Brain microvascular endothelial cell (primary cell): Measurements from ENCODE around the gene ENTPD1.

Experiments
- DNase-seq: peaks from one replicate; pipeline ENCODE4 v3.0.0-alpha.2; 2020
- H3K27ac ChIP-seq: fragments of 250-450 bp; sonication (Bioruptor Pico); 2 replicates; pipeline ENCODE4 v1.5.1; 2020; ENCODE audit warnings: mild to moderate bottlenecking, moderate library complexity
- H3K27me3 ChIP-seq: fragments of 250-450 bp; sonication (Bioruptor Pico); replicated peaks from 2 replicates; pipeline ENCODE4 v1.5.1; 2020; ENCODE audit warnings: mild to moderate bottlenecking
- H3K36me3 ChIP-seq: fragments of 250-450 bp; sonication (Bioruptor Pico); replicated peaks from 2 replicates; pipeline ENCODE4 v1.5.1; 2020; ENCODE audit warnings: mild to moderate bottlenecking
- H3K4me3 ChIP-seq: 2 replicates; pipeline ENCODE4 v1.5.1; 2011; ENCODE audit warnings: low read depth, mild to moderate bottlenecking, control low read depth, low read length, moderate library complexity
- in situ Hi-C: cut with HindIII; loops from 2 replicates; pipeline ENCODE4 v1.10.0; 2017; ENCODE audit warnings: low sequenced_read_pairs, low pct_ligation_motif_present
- TF ChIP-seq, protein P1 (sequence below): IDR thresholded peaks from 2 replicates; pipeline ENCODE4 v1.5.1; 2011; ENCODE audit warnings: low read depth, mild to moderate bottlenecking, moderate library complexity, low read length, control low read depth, inconsistent platforms; ENCODE audit errors: missing control alignments

The ENTPD1 gene

GRCh38 chr10:95821720-95822119 is 65.8 kb downstream of the ENTPD1 start:
- H3K36me3 ChIP-seq = no peaks in the 10 kb centered on the region
- no peak for DNase-seq
- H3K27ac ChIP-seq = no peak overlapping the region
- no peaks in the 10 kb centered on the region for H3K27me3 ChIP-seq
- in situ Hi-C loops = no loop called here
- TF ChIP-seq, protein P1, sequence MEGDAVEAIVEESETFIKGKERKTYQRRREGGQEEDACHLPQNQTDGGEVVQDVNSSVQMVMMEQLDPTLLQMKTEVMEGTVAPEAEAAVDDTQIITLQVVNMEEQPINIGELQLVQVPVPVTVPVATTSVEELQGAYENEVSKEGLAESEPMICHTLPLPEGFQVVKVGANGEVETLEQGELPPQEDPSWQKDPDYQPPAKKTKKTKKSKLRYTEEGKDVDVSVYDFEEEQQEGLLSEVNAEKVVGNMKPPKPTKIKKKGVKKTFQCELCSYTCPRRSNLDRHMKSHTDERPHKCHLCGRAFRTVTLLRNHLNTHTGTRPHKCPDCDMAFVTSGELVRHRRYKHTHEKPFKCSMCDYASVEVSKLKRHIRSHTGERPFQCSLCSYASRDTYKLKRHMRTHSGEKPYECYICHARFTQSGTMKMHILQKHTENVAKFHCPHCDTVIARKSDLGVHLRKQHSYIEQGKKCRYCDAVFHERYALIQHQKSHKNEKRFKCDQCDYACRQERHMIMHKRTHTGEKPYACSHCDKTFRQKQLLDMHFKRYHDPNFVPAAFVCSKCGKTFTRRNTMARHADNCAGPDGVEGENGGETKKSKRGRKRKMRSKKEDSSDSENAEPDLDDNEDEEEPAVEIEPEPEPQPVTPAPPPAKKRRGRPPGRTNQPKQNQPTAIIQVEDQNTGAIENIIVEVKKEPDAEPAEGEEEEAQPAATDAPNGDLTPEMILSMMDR = no peak
- no peak overlapping the region for H3K4me3 ChIP-seq

GRCh38 chr10:95830044-95830443 is 74.1 kb downstream of the ENTPD1 start:
- TF ChIP-seq, protein P1 = no peak
- in situ Hi-C loops = no loop called here
- no peak for DNase-seq
- H3K36me3 ChIP-seq = no peaks in the 10 kb centered on the region
- no peaks in the 10 kb centered on the region for H3K27me3 ChIP-seq
- H3K27ac ChIP-seq = no peak overlapping the region
- H3K4me3 ChIP-seq = no peak overlapping the region

DNA sequence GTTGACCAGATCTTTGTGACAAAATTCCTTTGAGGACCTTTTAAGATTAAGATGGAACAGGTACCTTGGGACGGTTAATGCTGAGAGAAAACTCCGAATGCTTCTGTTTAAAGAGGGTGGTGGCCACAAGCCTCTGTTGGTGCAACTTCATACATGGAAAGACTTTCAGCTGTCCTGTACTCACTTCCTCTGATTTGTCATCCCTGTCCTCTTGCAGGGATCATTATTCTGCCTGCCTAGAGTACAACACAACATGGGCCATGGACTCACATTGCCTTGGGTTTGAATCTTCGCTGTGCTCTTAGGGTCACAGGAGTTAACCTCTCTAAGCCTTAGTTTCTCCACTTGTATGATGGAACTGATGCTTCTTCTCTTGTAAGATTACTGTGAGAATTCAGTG is 75.1 kb downstream of the ENTPD1 start:
- TF ChIP-seq, protein P1 = no peak
- no peak for DNase-seq
- Histone ChIP-seq H3K4me3 (no peak overlapping the region), H3K27ac (no peak overlapping the region), H3K36me3 (no peaks in the 10 kb centered on the region), H3K27me3 (no peaks in the 10 kb centered on the region)
- in situ Hi-C loops = no loop called here

- no peaks in the 10 kb centered on the region for H3K36me3 ChIP-seq
- TF ChIP-seq, protein P1 = no peak
- in situ Hi-C loops = no loop called here
- H3K27me3 ChIP-seq = no peaks in the 10 kb centered on the region
- H3K27ac ChIP-seq = no peak overlapping the region
- no peak for DNase-seq
- no peak overlapping the region for H3K4me3 ChIP-seq
Observed at GRCh38 chr10:95831515-95831914, 75.6 kb downstream of the ENTPD1 start.

GRCh38 chr10:95832216-95833041 is 76.5 kb downstream of the ENTPD1 start:
- in situ Hi-C loops = no loop called here
- Histone ChIP-seq H3K27me3 (no peaks in the 10 kb centered on the region), H3K27ac (no peak overlapping the region), H3K4me3 (no peak overlapping the region), H3K36me3 (no peaks in the 10 kb centered on the region)
- TF ChIP-seq, protein P1 = no peak
- DNase-seq = no peak
